ENCODE results near the gene LHX8.
"Not testable (repeated sequence)": the region's sequence is repeated elsewhere in the genome, so short reads cannot be mapped to it uniquely, and the experiment has no call there.

Gene LHX8

GRCh38 chr1:75134647-75135572 is 722 bp downstream of the LHX8 start:
- DNase-seq, result no peak

DNA sequence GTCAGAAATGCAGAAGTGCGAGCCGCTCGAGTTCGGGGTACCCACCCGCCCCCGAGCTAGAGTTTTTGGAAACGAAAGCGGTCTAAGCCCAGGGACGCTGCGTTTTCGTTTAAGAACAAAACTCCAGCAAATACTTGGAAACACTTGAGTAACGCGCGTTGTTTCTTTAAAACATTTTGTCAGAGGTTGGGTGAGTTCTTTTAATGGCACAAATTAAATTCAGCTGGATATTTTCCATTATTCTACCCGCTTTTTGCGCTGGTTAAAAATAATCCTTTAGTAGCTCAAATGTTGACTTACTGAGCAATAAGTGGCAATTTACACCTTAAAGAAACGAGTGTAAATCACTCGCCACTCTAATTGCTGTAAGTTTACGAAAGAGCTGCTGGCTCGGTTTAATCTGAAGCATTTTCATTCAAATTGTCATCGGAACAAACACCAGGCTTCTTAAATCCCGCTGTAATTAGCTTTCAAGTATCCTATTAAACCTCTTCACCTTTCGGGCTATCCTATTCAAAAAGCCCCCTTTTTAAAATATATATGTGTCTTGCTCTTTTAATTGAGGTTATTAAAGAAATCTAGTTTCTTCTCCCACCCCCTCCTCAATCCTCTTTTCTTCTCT is 1.5 kb downstream of the LHX8 start:
- no peak for DNase-seq

GRCh38 chr1:75136195-75136815 is 2.1 kb downstream of the LHX8 start:
- DNase-seq, result no peak

GRCh38 chr1:75136921-75137641 is 2.9 kb downstream of the LHX8 start:
- no peak for DNase-seq

- no peak for DNase-seq
Observed at GRCh38 chr1:75152092-75152491, 17.9 kb downstream of the LHX8 start.

DNA sequence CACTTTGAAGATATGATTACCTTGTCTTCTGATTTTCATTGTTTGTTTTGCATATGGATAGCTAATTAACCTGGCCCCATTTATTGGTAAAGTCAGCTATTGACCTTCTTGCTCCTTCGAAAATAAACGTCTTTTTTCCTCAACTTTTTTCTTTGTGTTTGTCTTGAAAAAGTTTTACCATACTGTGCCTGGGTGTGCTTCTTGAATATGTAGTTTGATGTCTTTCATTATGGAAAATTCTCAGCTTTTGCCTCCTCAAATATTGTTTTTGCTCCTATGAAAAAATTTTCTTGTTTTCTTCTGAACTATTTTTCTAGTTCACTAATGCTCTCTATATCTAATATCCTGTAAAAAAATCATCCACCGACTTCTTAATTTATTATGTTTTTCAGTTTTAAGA is 25.0 kb downstream of the LHX8 start:
- no peak for DNase-seq

DNA sequence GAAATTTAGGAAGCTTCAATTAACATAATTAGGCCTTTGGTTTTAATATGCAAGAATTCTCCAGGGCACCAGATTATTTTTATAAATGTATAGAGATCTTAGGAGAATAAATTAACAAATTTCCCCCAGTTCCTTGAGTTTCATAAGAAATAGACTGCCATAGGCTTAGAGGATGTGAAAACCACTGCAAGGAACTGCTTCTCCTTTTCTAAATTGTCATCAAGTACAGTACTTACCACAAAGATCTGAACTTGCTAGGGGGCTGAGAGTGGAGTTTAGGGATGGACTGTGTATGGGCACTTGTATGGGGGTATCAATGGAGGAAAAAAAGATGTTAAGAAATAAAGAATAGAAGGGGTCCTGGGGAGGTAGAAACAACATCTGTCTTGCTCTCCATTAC is 31.1 kb downstream of the LHX8 start:
- DNase-seq, result no peak

GRCh38 chr1:75166821-75167220 is 32.6 kb downstream of the LHX8 start:
- no peak for DNase-seq

- no peak for DNase-seq
Observed at GRCh38 chr1:75170011-75170410, 35.8 kb downstream of the LHX8 start.

DNA sequence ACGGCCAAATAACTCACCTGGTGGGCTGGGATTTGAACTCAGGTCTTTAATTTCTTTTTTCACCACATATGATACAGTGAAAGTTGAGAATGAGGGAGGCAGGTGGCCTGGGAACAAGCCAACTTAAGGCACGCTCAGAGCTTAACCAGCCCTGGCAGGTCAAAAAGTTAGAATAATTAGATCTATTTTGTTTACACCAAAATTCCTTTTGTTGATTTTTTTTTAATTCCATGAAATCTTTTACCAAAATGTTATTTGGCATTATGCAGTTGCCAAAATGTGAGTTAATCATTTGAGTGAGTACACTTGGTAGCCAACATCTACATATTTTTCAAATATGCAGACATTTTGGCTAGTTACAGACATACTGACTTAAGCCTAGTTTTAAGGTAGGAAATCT is 36.8 kb downstream of the LHX8 start:
- DNase-seq, result no peak

DNA sequence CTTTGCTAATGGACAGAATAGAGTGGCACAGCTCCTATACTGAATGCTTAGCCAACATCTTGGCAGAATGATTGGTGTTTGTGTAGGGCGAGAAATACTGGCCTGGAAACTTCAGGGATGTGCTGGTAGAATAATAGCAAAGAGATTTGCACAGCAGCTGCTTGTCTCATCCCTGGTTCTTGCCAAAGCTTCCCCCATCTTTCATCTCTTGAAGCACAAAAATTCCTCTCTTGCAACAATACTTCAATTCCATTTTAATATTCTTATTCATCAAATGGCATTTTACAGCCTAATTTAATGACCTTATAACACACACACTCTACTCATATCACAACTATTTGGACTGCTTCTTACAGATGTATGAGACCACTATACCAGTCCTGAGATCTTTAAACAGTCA is 37.7 kb downstream of the LHX8 start:
- DNase-seq, result no peak

- DNase-seq, result no peak
Observed at GRCh38 chr1:75172556-75172955, 38.4 kb downstream of the LHX8 start.

GRCh38 chr1:75174031-75174760 is 40.0 kb downstream of the LHX8 start:
- no peak for DNase-seq

DNA sequence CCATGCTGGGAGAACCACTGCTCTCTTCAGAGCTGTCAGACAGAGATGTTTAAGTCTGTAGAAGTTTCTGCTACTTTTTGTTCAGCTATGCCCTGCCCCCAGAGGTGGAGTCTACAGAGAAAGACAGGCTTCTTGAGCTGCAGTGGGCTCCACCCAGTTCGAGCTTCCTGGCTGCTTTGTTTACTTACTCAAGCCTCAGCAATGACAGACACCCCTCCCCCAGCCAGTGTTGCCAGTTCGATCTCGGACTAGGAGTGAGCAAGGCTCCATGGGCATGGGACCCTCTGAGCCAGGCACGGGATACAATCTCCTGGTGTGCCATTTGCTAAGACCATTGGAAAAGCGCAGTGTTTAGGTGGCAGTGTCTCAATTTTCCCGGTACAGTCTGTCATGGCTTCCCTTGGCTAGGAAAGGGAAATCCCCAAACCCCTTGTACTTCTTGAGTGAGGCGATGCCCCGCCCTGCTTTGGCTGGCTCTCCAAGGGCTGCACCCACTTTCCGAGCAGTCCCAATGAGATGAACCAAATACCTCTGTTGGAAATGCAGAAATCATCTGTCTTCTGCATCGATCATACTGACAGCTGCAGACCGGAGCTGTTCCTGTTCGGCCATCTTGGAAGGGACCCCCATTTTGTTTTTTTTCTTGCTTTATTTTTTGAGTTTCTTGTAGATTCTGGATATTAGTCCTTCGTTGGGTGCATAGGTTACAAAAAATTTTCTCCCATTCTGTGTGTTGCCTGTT is 47.2 kb downstream of the LHX8 start:
- not testable (repeated sequence) for DNase-seq

GRCh38 chr1:75188892-75189291 is 54.7 kb downstream of the LHX8 start:
- DNase-seq, result no peak

- DNase-seq, result no peak
Observed at GRCh38 chr1:75198163-75198562, 64.0 kb downstream of the LHX8 start.

DNA sequence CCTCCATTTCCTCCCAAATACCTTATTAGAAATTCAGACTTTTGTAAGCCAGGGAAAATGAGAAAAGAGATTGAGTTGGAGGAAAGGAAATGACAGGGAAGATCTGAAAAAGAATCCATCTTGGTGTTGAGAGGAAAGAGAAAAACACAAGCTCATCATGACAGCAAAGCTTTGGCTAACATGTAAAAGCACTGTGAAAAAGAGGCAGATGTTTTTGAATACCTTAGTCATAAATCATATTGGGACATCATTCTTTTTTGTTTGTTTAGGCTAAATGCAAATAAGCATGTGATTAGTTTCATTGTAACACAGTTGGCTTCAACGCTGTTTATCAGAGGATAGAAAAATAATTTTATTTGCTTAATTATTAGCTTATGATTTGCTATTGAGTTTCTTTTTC is 64.6 kb downstream of the LHX8 start:
- no peak for DNase-seq

DNA sequence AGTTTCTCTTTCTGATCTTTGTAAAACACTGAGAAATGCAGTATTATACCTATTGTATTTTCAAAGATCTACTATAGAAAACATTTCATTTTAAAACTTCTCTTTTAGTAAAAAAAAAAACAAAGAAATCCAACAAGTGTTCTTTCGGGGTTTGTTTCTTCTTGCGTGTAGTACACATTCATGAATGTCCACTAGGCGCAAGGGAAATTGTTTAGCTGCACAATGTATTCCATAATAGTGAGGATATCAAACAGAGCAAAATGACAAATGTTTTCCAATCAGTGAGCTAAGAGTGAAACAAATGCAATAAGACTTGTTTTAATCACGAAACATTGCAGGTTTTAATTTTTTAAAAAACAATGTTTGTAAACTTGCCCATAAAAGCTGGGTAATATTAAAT is 68.6 kb downstream of the LHX8 start:
- no peak for DNase-seq

DNA sequence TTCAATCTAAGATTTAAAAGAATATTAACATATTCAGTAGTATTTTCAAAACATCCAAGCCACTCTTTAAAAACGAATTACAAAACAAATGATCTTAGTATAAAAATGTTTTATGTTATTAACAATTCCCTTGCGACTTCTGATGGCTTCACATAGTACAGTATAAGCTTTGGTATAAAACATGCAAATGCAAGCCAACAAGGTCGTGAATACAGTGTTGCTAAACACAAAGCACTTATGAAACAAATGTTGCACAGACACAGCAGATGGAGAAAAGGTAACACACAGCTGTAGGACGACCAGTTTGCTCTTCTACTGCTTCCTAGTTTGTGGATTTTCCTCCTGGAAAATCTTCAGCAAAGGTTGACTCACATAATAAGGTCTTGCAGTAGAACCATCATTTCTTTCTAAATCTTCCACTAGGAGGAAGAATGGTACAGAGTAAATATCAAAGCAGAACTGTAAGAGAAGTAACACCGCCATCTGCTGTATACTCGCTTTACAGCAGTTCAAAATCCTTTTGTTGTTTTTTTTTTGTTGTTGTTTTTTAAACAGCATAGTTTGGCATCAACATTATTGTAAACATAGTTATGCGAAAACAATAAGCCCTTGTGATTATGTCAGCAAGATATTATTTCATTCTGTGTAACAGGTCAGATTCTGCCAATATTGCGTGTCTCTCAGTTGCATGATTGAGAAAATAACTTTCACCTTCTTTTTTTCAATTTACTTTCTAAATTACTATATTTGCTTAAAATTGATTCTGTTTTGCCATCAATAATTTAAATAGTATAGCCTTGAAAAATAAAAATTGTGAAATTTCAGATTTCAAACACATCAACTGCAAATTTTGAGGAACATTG is 69.5 kb downstream of the LHX8 start:
- no peak for DNase-seq

GRCh38 chr1:75208862-75209261 is 74.7 kb downstream of the LHX8 start:
- no peak for DNase-seq
